Body of pancreas (tissue), 4 donors: ENCODE measurements around the gene INTS6L.

Source experiments
- CTCF ChIP-seq, 7 experiments: fragments of 450-650 bp in 4 of 7; fragments of 200-600 bp in 3 of 7; sonication (generic) in 3 of 7; IDR thresholded peaks; one replicate each; pipeline ENCODE4 v1.5.1; 2016 to 2019; ENCODE audit warnings: antibody characterized with exemption in 7 of 7
- POLR2A ChIP-seq, 3 donors: fragments of 450-650 bp; IDR thresholded peaks; one replicate each; pipeline ENCODE4 v1.6.1; 2016; ENCODE audit warnings: antibody characterized with exemption in 3 of 3, mild to moderate bottlenecking in 2 of 3

- TF ChIP-seq POLR2A (IDR thresholded peaks at IDR 0.05) = no peak
- TF ChIP-seq CTCF (IDR thresholded peaks at IDR 0.05) = no peak
Measured at GRCh38 chrX:135531813-135532212, 11.4 kb downstream of the INTS6L start.
